Natural killer cell (primary cell): ENCODE measurements around the gene PLBD2. TPM values are rescaled to one million over a fixed set of nuclear protein-coding genes. Genes with fewer than 3 reads are reported as not detected.

Source experiments
- ATAC-seq, 3 donors: fragments of 150-1000 bp in 2 of 3; fragments of 200-7000 bp in 1 of 3; cut with Tn5 transposase; 1 replicate in 1 of 3; 2 replicates in 2 of 3; pipeline ENCODE4 v1.10.0; 2021; ENCODE audit warnings: mild to moderate bottlenecking in 2 of 3, moderate library complexity in 2 of 3
- DNase-seq, 2 donors: peaks; one replicate each; pipeline versions ENCODE4 v3.0.0 to v3.0.0-alpha.2; 2013 to 2021; ENCODE audit warnings: mixed read lengths in 1 of 2
- H3K27ac ChIP-seq: one replicate; pipeline ENCODE4 v1.5.1; 2013; ENCODE audit warnings: mild to moderate bottlenecking, low read length
- H3K27me3 ChIP-seq: one replicate; pipeline ENCODE4 v1.6.1; 2013; ENCODE audit warnings: low read length; ENCODE audit not compliant: control insufficient read depth, insufficient read depth
- H3K36me3 ChIP-seq: one replicate; pipeline ENCODE4 v1.6.1; 2013; ENCODE audit warnings: low read length; ENCODE audit not compliant: control insufficient read depth, insufficient read depth
- H3K4me1 ChIP-seq: one replicate; pipeline ENCODE4 v1.6.1; 2013; ENCODE audit warnings: low read length; ENCODE audit not compliant: control insufficient read depth, insufficient read depth
- H3K4me3 ChIP-seq: one replicate; pipeline ENCODE4 v1.5.1; 2013; ENCODE audit warnings: low read length
- H3K9me3 ChIP-seq: one replicate; pipeline ENCODE4 v1.6.1; 2013; ENCODE audit warnings: low read length; ENCODE audit not compliant: control insufficient read depth, insufficient read depth
- H3K27ac Mint-ChIP-seq, 2 donors: one replicate each; pipeline ENCODE4 v1.8.0; 2022; ENCODE audit warnings: mild to moderate bottlenecking in 2 of 2, mixed read lengths in 2 of 2, moderate library complexity in 1 of 2
- H3K27me3 Mint-ChIP-seq, 2 donors: one replicate each; pipeline ENCODE4 v1.8.0; 2022; ENCODE audit warnings: low read depth in 2 of 2, mixed read lengths in 2 of 2
- H3K36me3 Mint-ChIP-seq: one replicate; pipeline ENCODE4 v1.8.0; 2022; ENCODE audit warnings: mixed read lengths
- H3K4me1 Mint-ChIP-seq, 2 donors: one replicate each; pipeline ENCODE4 v1.8.0; 2022; ENCODE audit warnings: mixed read lengths in 2 of 2
- H3K4me3 Mint-ChIP-seq: one replicate; pipeline ENCODE4 v1.8.0; 2022; ENCODE audit warnings: mild to moderate bottlenecking, moderate library complexity, mixed read lengths
- H3K9me3 Mint-ChIP-seq, 2 donors: one replicate each; pipeline ENCODE4 v1.8.0; 2022; ENCODE audit warnings: mixed read lengths in 2 of 2
- WGBS: methylation state at CpG from one replicate; pipeline ENCODE4 v1.1.7; 2013; ENCODE audit warnings: missing lambda C conversion rate; ENCODE audit not compliant: insufficient coverage; 5-methylcytosine and 5-hydroxymethylcytosine counted together
- intact Hi-C: fragments of 100-400 bp; cut with micrococcal nuclease; formaldehyde crosslinking; loops from one replicate; pipeline ENCODE4 v1.14.2; 2022
- total RNA-seq, 4 donors: library from RNA; stranded (reverse); fragments of 120-200 nt in 1 of 4; gene quantifications; one replicate each; pipeline versions ENCODE4 v1.2.3 to v1.2.4, GENCODE V29; 2013 to 2022
- TF ChIP-seq, protein P1 (sequence below): fragments of 200-600 bp; IDR thresholded peaks from one replicate; pipeline ENCODE4 v1.8.0; 2022; ENCODE audit warnings: antibody characterized with exemption

PLBD2 gene
- total RNA-seq, 3 donors from 2014 or later (not counting 1 experiment from before 2014, with no cell fraction given) = 15.5 to 18.1 (median 16.3) TPM

DNA sequence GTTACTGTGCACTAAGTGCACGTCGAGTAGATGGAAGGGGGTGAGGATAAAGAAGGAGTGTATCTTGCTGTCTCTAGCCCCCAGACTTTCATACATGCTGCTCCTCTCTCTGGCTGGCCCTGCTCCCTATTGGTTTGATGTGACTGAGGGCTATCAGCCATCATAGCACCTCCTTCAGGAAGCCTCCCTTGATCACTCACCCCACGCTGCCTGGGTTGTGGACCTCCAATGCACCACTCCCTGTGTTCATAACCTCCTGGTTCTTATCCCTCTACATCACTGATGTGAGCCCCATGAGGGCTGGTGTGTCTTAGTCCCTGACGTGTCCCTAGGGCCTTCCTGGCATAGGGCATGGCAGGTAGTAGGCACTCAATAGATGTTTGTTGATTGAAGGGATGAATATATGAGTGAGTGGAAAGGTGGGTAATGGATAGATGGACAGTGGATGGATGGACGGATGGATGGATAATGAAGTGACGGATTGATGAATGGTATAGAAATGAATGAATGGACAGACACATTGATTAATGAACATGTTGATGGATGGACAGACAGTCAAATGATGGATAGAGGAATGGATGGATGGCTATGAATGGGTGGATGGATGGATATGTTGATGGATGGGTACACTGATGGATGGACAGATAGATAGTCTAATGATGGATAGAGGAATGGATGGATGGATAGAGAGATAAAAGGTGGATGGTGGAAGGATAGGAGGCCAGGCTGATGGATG lies 78.8 kb downstream of the PLBD2 start:
- H3K4me3 ChIP-seq = no peak overlapping the region
- Mint-ChIP-seq H3K4me3 (no peak overlapping the region), H3K4me1 (no peaks in the 10 kb centered on the region), H3K27ac (no peak overlapping the region), H3K9me3 (no peaks in the 10 kb centered on the region), H3K27me3 (no peaks in the 10 kb centered on the region), H3K36me3 (no peaks in the 10 kb centered on the region)
- no peaks in the 10 kb centered on the region for H3K9me3 ChIP-seq
- intact Hi-C loops = no loop called here
- DNase-seq (no peak), ATAC-seq (no peak)
- no peaks in the 10 kb centered on the region for H3K27me3 ChIP-seq
- H3K4me1 ChIP-seq = no peaks in the 10 kb centered on the region
- WGBS = 87% methylated on average over 4 of the region's 6 CpGs
- no peaks in the 10 kb centered on the region for H3K36me3 ChIP-seq
- TF ChIP-seq, protein P1, sequence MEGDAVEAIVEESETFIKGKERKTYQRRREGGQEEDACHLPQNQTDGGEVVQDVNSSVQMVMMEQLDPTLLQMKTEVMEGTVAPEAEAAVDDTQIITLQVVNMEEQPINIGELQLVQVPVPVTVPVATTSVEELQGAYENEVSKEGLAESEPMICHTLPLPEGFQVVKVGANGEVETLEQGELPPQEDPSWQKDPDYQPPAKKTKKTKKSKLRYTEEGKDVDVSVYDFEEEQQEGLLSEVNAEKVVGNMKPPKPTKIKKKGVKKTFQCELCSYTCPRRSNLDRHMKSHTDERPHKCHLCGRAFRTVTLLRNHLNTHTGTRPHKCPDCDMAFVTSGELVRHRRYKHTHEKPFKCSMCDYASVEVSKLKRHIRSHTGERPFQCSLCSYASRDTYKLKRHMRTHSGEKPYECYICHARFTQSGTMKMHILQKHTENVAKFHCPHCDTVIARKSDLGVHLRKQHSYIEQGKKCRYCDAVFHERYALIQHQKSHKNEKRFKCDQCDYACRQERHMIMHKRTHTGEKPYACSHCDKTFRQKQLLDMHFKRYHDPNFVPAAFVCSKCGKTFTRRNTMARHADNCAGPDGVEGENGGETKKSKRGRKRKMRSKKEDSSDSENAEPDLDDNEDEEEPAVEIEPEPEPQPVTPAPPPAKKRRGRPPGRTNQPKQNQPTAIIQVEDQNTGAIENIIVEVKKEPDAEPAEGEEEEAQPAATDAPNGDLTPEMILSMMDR = no peak
- no peak overlapping the region for H3K27ac ChIP-seq

DNA sequence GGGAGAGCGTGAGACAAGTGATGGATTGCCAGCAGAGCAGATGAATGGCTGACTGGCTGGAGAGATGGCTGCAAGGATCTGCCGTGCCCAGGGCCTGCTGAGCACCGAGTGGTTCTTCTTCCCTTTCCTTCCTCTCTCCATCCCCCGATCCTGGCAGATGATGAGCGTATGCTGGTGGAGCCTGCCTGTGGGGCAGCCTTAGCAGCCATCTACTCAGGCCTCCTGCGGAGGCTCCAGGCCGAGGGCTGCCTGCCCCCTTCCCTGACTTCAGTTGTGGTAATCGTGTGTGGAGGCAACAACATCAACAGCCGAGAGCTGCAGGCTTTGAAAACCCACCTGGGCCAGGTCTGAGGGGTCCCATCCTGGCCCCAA lies 79.3 kb downstream of the PLBD2 start:
- DNase-seq = no peak
- intact Hi-C loops = no loop called here
- no peak overlapping the region for H3K4me3 ChIP-seq
- TF ChIP-seq, protein P1 = no peak
- H3K27me3 ChIP-seq = no peaks in the 10 kb centered on the region
- Mint-ChIP-seq H3K36me3 (no peaks in the 10 kb centered on the region), H3K27me3 (no peaks in the 10 kb centered on the region), H3K9me3 (no peaks in the 10 kb centered on the region), H3K4me1 (no peaks in the 10 kb centered on the region), H3K4me3 (no peak overlapping the region), H3K27ac (no peak overlapping the region)
- ATAC-seq = no peak
- no peaks in the 10 kb centered on the region for H3K4me1 ChIP-seq
- no peak overlapping the region for H3K27ac ChIP-seq
- no peaks in the 10 kb centered on the region for H3K36me3 ChIP-seq
- H3K9me3 ChIP-seq = no peaks in the 10 kb centered on the region
- 87% methylated on average over 9 of the region's 9 CpGs for WGBS

DNA sequence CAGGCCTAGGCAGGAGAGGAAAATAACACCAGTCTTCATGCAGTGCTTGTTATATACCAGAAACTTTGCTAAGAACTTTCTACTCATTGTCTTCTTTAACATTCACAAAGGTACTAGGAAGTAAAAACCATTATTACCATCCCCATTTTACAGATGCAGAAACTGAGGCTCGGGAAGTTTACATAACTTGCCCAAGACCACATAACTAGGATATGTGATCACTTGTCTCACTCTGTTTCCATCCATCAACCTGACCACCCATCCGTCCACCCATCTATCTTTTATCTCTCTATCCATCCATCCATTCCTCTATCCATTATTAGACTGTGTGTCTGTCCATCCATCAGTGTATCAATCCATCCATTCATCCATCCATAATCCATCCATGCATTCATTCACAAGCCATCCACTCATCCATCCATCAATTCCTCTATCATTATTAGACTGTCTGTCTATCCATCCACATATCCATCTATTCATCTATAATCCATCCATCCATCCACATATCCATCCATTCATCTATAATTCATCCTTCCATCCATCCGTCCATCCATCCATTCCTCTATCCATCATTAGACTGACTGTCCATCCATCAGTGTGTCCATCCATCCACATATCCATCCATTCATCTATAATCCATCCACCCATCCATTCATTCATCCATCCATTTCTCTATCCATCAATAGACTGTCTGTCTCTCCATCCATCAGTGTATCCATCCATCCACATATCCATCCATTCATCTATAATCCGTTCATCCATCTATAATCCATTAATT lies 80.3 kb downstream of the PLBD2 start:
- no peaks in the 10 kb centered on the region for H3K4me1 ChIP-seq
- H3K27ac ChIP-seq = no peak overlapping the region
- H3K36me3 Mint-ChIP-seq = no peaks in the 10 kb centered on the region
- DNase-seq (no peak), ATAC-seq (no peak)
- H3K36me3 ChIP-seq = no peaks in the 10 kb centered on the region
- intact Hi-C loops = no loop called here
- no peaks in the 10 kb centered on the region for H3K9me3 ChIP-seq
- H3K4me1 Mint-ChIP-seq = no peaks in the 10 kb centered on the region
- H3K27ac Mint-ChIP-seq = no peak overlapping the region
- no peak overlapping the region for H3K4me3 ChIP-seq
- no peaks in the 10 kb centered on the region for H3K27me3 Mint-ChIP-seq
- H3K4me3 Mint-ChIP-seq = no peak overlapping the region
- TF ChIP-seq, protein P1 = no peak
- no peaks in the 10 kb centered on the region for H3K27me3 ChIP-seq
- WGBS = 69% methylated on average over 4 of the region's 4 CpGs
- H3K9me3 Mint-ChIP-seq = no peaks in the 10 kb centered on the region
